Upper lobe of left lung (tissue), 6 donors: ENCODE results near the gene RAB3GAP1. TPM values are rescaled to one million over a fixed set of nuclear protein-coding genes. Genes with fewer than 3 reads are reported as not detected.
A peak's percentile ranks its signal among the peaks of the same experiment; 100 is the strongest.
"Not testable (repeated sequence)": the region's sequence is repeated elsewhere in the genome, so short reads cannot be mapped to it uniquely, and the experiment has no call there.

Experiments used
- ATAC-seq, 2 donors: fragments of 200-7000 bp; cut with Tn5 transposase; one replicate each; pipeline ENCODE4 v1.9.1; 2022; ENCODE audit warnings: mild to moderate bottlenecking in 2 of 2, moderate library complexity in 2 of 2; ENCODE audit not compliant: low FRiP score in 2 of 2
- DNase-seq, 2 donors: peaks; one replicate each; pipeline ENCODE4 v3.0.0-alpha.2; 2019 to 2020
- H3K27ac ChIP-seq, 4 donors: fragments of 200-600 bp; sonication (generic); one replicate each; pipeline ENCODE4 v1.5.1; 2016 to 2019
- H3K27me3 ChIP-seq, 4 donors: fragments of 200-600 bp; sonication (generic); one replicate each; pipeline ENCODE4 v1.5.1; 2017 to 2019
- H3K36me3 ChIP-seq, 4 donors: fragments of 200-600 bp; sonication (generic); one replicate each; pipeline ENCODE4 v1.5.1; 2016 to 2019
- H3K4me1 ChIP-seq, 4 donors: fragments of 200-600 bp; sonication (generic); one replicate each; pipeline ENCODE4 v1.5.1; 2018 to 2019
- H3K4me3 ChIP-seq, 4 donors: fragments of 200-600 bp; sonication (generic); one replicate each; pipeline ENCODE4 v1.5.1; 2017 to 2019; ENCODE audit warnings: mild to moderate bottlenecking in 2 of 4, moderate library complexity in 1 of 4
- H3K9me3 ChIP-seq, 4 donors: fragments of 200-600 bp; sonication (generic); one replicate each; pipeline ENCODE4 v1.5.1; 2018 to 2019
- CTCF ChIP-seq, 6 experiments: fragments of 450-650 bp in 4 of 6; fragments of 200-600 bp in 2 of 6; sonication (generic) in 2 of 6; IDR thresholded peaks; one replicate each; pipeline ENCODE4 v1.5.1; 2016 to 2019; ENCODE audit warnings: antibody characterized with exemption in 6 of 6
- EP300 ChIP-seq, 4 donors: sonication (generic); formaldehyde crosslinking; IDR thresholded peaks; one replicate each; pipeline ENCODE4 v1.5.1; 2017; ENCODE audit warnings: antibody characterized with exemption in 4 of 4, control low read depth in 2 of 4
- POLR2A ChIP-seq, 4 donors: fragments of 450-650 bp; IDR thresholded peaks; one replicate each; pipeline ENCODE4 v1.5.1; 2016 to 2017; ENCODE audit warnings: antibody characterized with exemption in 4 of 4, mild to moderate bottlenecking in 2 of 4
- POLR2AphosphoS5 ChIP-seq, 2 donors: sonication (generic); formaldehyde crosslinking; IDR thresholded peaks; one replicate each; pipeline ENCODE4 v1.5.1; 2017; ENCODE audit warnings: antibody characterized with exemption in 2 of 2
- WGBS, 2 donors: methylation state at CpG; one replicate each; pipeline ENCODE4 v1.1.5; 2017 to 2018; 5-methylcytosine and 5-hydroxymethylcytosine counted together
- total RNA-seq, 6 donors: library from RNA; depleted of rRNA in 4 of 6; stranded (reverse); fragments of >200 nt in 4 of 6; gene quantifications; one replicate each; pipeline versions ENCODE4 v1.1.0 to v1.2.1, GENCODE V29; 2016 to 2021
- donor health status: DM: no; HTN: no; CAD: no; lungs with moderate emphysema.
- donor health status: DM: no; HTN: yes; CAD: no; lungs with severe emphysema.

Gene RAB3GAP1
- total RNA-seq, 6 donors from 2014 or later, result 30.9 to 51.0 (median 36.0) TPM

- H3K27ac ChIP-seq, result no peak overlapping the region
- no peaks in the 10 kb centered on the region for H3K27me3 ChIP-seq
- TF ChIP-seq EP300 (IDR thresholded peaks at IDR 0.05) (no peak), CTCF (IDR thresholded peaks at IDR 0.05) (no peak), POLR2AphosphoS5 (IDR thresholded peaks at IDR 0.05) (no peak), POLR2A (IDR thresholded peaks at IDR 0.05) (no peak)
- H3K4me3 ChIP-seq, result no peak overlapping the region
- H3K9me3 ChIP-seq, result no peaks in the 10 kb centered on the region
- DNase-seq, result no peak
- WGBS, 2 donors, result 71 to 76% methylated on average over 10 of the region's 10 CpGs
- no peaks in the 10 kb centered on the region for H3K4me1 ChIP-seq
- ATAC-seq, result peak in 1 of 2 donors; percentile 43
- H3K36me3 ChIP-seq, result no peaks in the 10 kb centered on the region
Observed at GRCh38 chr2:135022952-135023880, 28.9 kb upstream of the RAB3GAP1 start.

- no peaks in the 10 kb centered on the region for H3K36me3 ChIP-seq
- no peaks in the 10 kb centered on the region for H3K27me3 ChIP-seq
- DNase-seq (no peak), ATAC-seq (no peak)
- no peaks in the 10 kb centered on the region for H3K9me3 ChIP-seq
- TF ChIP-seq EP300 (IDR thresholded peaks at IDR 0.05) (no peak), POLR2A (IDR thresholded peaks at IDR 0.05) (no peak), CTCF (IDR thresholded peaks at IDR 0.05) (no peak), POLR2AphosphoS5 (IDR thresholded peaks at IDR 0.05) (no peak)
- no peak overlapping the region for H3K4me3 ChIP-seq
- no peaks in the 10 kb centered on the region for H3K4me1 ChIP-seq
- WGBS, 2 donors, result 83 to 88% methylated on average over 5 of the region's 5 CpGs
- no peak overlapping the region for H3K27ac ChIP-seq
Observed at GRCh38 chr2:135023886-135024485, 28.1 kb upstream of the RAB3GAP1 start.

GRCh38 chr2:135029481-135030134 is 22.5 kb upstream of the RAB3GAP1 start:
- ATAC-seq (no peak), DNase-seq (no peak)
- TF ChIP-seq CTCF (IDR thresholded peaks at IDR 0.05) (no peak), POLR2A (IDR thresholded peaks at IDR 0.05) (no peak), POLR2AphosphoS5 (IDR thresholded peaks at IDR 0.05) (no peak), EP300 (IDR thresholded peaks at IDR 0.05) (no peak)
- Histone ChIP-seq H3K27ac (no peak overlapping the region), H3K4me3 (no peak overlapping the region), H3K27me3 (no peaks in the 10 kb centered on the region), H3K9me3 (no peaks in the 10 kb centered on the region), H3K4me1 (no peaks in the 10 kb centered on the region), H3K36me3 (no peaks in the 10 kb centered on the region)
- WGBS, 2 donors, result 76 to 86% methylated on average over 2 of the region's 2 CpGs

- Histone ChIP-seq H3K27me3 (no peaks in the 10 kb centered on the region), H3K9me3 (no peaks in the 10 kb centered on the region), H3K27ac (no peak overlapping the region), H3K4me3 (no peak overlapping the region), H3K36me3 (no peaks in the 10 kb centered on the region), H3K4me1 (no peaks in the 10 kb centered on the region)
- DNase-seq, result no peak
- TF ChIP-seq POLR2AphosphoS5 (IDR thresholded peaks at IDR 0.05), result no peak
- TF ChIP-seq CTCF (IDR thresholded peaks at IDR 0.05), result no peak
- TF ChIP-seq POLR2A (IDR thresholded peaks at IDR 0.05), result no peak
- no peak for TF ChIP-seq EP300 (IDR thresholded peaks at IDR 0.05)
- WGBS, 2 donors, result 94 to 95% methylated on average over 1 of the region's 1 CpG
- no peak for ATAC-seq
Observed at GRCh38 chr2:135030826-135031225, 21.3 kb upstream of the RAB3GAP1 start.

- H3K27ac ChIP-seq, H3K4me1 ChIP-seq, H3K4me3 ChIP-seq, ATAC-seq, H3K27me3 ChIP-seq, H3K36me3 ChIP-seq, H3K9me3 ChIP-seq: not testable (repeated sequence)
- DNase-seq, result peak in 1 of 2 donors; percentile 59
- WGBS, 2 donors, result no CpG with 5 or more reads among the region's 33 CpGs
Observed at GRCh38 chr2:135033216-135033615, 18.9 kb upstream of the RAB3GAP1 start.
